Hematopoietic multipotent progenitor cell treated with erythropoietin and hydrocortisone succinate and interleukin-3 and kit ligand, for 15 days (in vitro differentiated cells): ENCODE data around the gene SORD.

Experiments used
- DNase-seq: peaks from one replicate; pipeline ENCODE4 v3.0.0-alpha.2; 2015; ENCODE audit warnings: low spot score

SORD gene

GRCh38 chr15:45116482-45117307, 93.7 kb downstream of the SORD start:
- DNase-seq = no peak

- DNase-seq = no peak
These were observed 94.5 kb downstream of the SORD start for GRCh38 chr15:45117308-45118130.

GRCh38 chr15:45118131-45118588, 95.2 kb downstream of the SORD start:
- DNase-seq = peak; percentile 68

- DNase-seq = no peak
These were observed 96.0 kb downstream of the SORD start for GRCh38 chr15:45118996-45119395.

GRCh38 chr15:45120081-45120972, 97.3 kb downstream of the SORD start:
- no peak for DNase-seq

- no peak for DNase-seq
These were observed 98.0 kb downstream of the SORD start for GRCh38 chr15:45121020-45121419.

GRCh38 chr15:45121706-45122417, 98.9 kb downstream of the SORD start:
- DNase-seq = no peak

- no peak for DNase-seq
These were observed 99.7 kb downstream of the SORD start for GRCh38 chr15:45122719-45123118.

GRCh38 chr15:45123397-45123796, 100.4 kb downstream of the SORD start:
- no peak for DNase-seq

GRCh38 chr15:45126535-45127158, 103.7 kb downstream of the SORD start:
- peak; percentile 35 for DNase-seq
